HG02798 (cell line): ENCODE data around the gene HLA-DRB1.
"Not testable (repeated sequence)": the region's sequence is repeated elsewhere in the genome, so short reads cannot be mapped to it uniquely, and the experiment has no call there.

Source experiments
- ATAC-seq: cut with Tn5 transposase; IDR thresholded peaks from one replicate; pipeline ENCODE4 v1.9.1; 2021; ENCODE audit warnings: mild to moderate bottlenecking; ENCODE audit not compliant: unreplicated experiment, poor library complexity

Gene HLA-DRB1

GRCh38 chr6:32589596-32590449 lies at the start of gene HLA-DRB1:
Gene HLA-DRB1 (minus strand): TSS chr6:32589848. CDS start chr6:32589742, 106 bp downstream.
- ATAC-seq = peak; percentile 97

- no peak for ATAC-seq
Measured at GRCh38 chr6:32638532-32639219, 49.0 kb upstream of the HLA-DRB1 start.

GRCh38 chr6:32637883-32638282 lies 48.2 kb upstream of the HLA-DRB1 start:
- no peak for ATAC-seq

- peak; percentile 85 for ATAC-seq
Measured at GRCh38 chr6:32637219-32637880, 47.7 kb upstream of the HLA-DRB1 start, which contains the start of gene HLA-DQA1. Gene HLA-DQA1 (plus strand): TSS chr6:32637406. CDS start chr6:32637459, 53 bp downstream.

- ATAC-seq = no peak
Measured at GRCh38 chr6:32635526-32636123, 46.0 kb upstream of the HLA-DRB1 start.

- ATAC-seq = not testable (repeated sequence)
Measured at GRCh38 chr6:32629793-32630192, 40.1 kb upstream of the HLA-DRB1 start.

- peak; percentile 58 for ATAC-seq
Measured at GRCh38 chr6:32627831-32628230, 38.2 kb upstream of the HLA-DRB1 start.

- no peak for ATAC-seq
Measured at GRCh38 chr6:32627249-32627648, 37.6 kb upstream of the HLA-DRB1 start.

- no peak for ATAC-seq
Measured at GRCh38 chr6:32625137-32625536, 35.5 kb upstream of the HLA-DRB1 start.

- ATAC-seq = no peak
Measured at GRCh38 chr6:32624565-32624964, 34.9 kb upstream of the HLA-DRB1 start.

- ATAC-seq = no peak
Measured at GRCh38 chr6:32623693-32624092, 34.0 kb upstream of the HLA-DRB1 start.

- ATAC-seq = peak; percentile 64
Measured at GRCh38 chr6:32622545-32623401, 33.1 kb upstream of the HLA-DRB1 start.

- ATAC-seq = no peak
Measured at GRCh38 chr6:32621372-32621771, 31.7 kb upstream of the HLA-DRB1 start.

GRCh38 chr6:32617751-32618150 lies 28.1 kb upstream of the HLA-DRB1 start:
- ATAC-seq = no peak

- ATAC-seq = no peak
Measured at GRCh38 chr6:32615885-32616532, 26.4 kb upstream of the HLA-DRB1 start.

- ATAC-seq = no peak
Measured at GRCh38 chr6:32614366-32615081, 24.9 kb upstream of the HLA-DRB1 start.

- ATAC-seq = no peak
Measured at GRCh38 chr6:32613475-32613874, 23.8 kb upstream of the HLA-DRB1 start.

GRCh38 chr6:32610682-32611296 lies 21.1 kb upstream of the HLA-DRB1 start:
- ATAC-seq = no peak
